Motor neuron (in vitro differentiated cells): Measurements from ENCODE around the gene TRIP13. TPM values are rescaled to one million over a fixed set of nuclear protein-coding genes. Genes with fewer than 3 reads are reported as not detected.

Experiments used
- ATAC-seq, 8 experiments: fragments of 200-7000 bp; cut with Tn5 transposase; replicated peaks in 6 of 8; 2 replicates each; pipeline ENCODE4 v1.8.0; 2021; ENCODE audit warnings: mild to moderate bottlenecking in 8 of 8, moderate library complexity in 8 of 8
- H3K27ac ChIP-seq, 2 donors: fragments of 250-450 bp; sonication (Bioruptor Pico); 2 replicates each; pipeline ENCODE4 v1.9.0; 2021; ENCODE audit warnings: antibody characterized with exemption in 2 of 2, mild to moderate bottlenecking in 2 of 2, moderate library complexity in 1 of 2
- H3K4me1 ChIP-seq, 2 donors: fragments of 250-450 bp; sonication (Bioruptor Pico); replicated peaks in 1 of 2; 2 replicates each; pipeline ENCODE4 v1.6.1; 2021; ENCODE audit warnings: antibody characterized with exemption in 2 of 2, mild to moderate bottlenecking in 2 of 2, moderate library complexity in 1 of 2
- H3K4me3 ChIP-seq, 5 donors: fragments of 250-450 bp; sonication (Bioruptor Pico); 2 replicates each; pipeline ENCODE4 v1.9.0; 2021; ENCODE audit warnings: antibody characterized with exemption in 5 of 5, mild to moderate bottlenecking in 5 of 5, moderate library complexity in 4 of 5
- WGBS, 10 experiments: fragments of 450-650 bp; shearing (Covaris generic); methylation state at CpG; one replicate each; pipeline ENCODE4 v1.0.0; 2022; 5-methylcytosine and 5-hydroxymethylcytosine counted together
- in situ Hi-C, 9 experiments: fragments of 400-800 bp; cut with MboI; loops; one replicate each; pipeline ENCODE4 v1.15.0; 2021; ENCODE audit warnings: low sequenced_read_pairs in 9 of 9, low pct_unique_long_range_greater_than_20kb in 2 of 9; ENCODE audit not compliant: unreplicated experiment in 9 of 9
- total RNA-seq, 8 experiments: library from RNA; unstranded; fragments of 300-600 nt; gene quantifications; 2 replicates each; pipeline versions ENCODE4 v1.2.3 to v1.2.4, GENCODE V29; 2022

TRIP13 gene
- total RNA-seq, 8 experiments from 2014 or later = 0.51 to 24.0 (median 2.1) TPM

DNA sequence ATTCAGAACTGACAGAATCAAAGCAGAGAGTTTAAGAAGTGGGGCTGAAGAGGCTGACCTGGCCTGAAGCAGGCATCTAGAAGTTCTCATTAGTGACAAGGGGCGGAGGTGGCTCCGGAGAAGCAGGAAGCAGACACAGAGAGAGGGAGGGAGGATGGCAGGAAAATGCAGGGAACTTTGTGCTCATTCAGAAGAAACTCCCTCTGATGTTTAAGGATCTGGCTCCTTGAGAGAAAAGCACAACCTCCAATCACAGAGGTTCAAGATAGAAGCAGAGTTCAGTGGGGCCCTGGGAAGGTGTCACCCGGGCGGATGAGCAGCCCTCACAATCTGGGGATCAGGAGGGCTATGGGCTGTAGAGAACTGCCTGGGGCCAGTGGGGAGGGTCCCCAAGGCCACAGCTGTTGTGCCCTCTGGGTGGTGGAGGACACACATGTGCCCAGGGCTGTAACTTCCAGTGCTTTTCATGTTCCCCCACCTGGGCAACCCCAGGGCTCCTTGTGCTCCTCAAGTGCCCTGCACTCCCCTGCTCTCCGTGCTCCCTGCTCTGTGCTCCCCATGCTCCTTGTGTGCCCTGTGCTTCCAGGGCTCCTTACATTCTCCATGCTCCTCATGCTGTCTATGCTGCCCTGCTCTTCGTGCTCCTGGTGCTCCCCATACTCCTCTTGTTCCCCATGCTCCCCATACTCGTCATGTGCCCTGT lies 51.4 kb downstream of the TRIP13 start:
- Histone ChIP-seq H3K27ac (no peak overlapping the region), H3K4me1 (peaks cover 35 to 40% of the 10 kb centered on the region in 2 donors), H3K4me3 (no peak overlapping the region)
- in situ Hi-C loops = loop anchor here in 7 of 9 experiments (10.0 to 25.0 kb wide), 3 partner anchors 193 to 711 kb away; no protein-coding TSS in a partner anchor
- 18 to 90% (median 48%) methylated on average over 2 to 7 of the region's 7 CpGs; no CpG with 5 or more reads in 1 of the 10 experiments for WGBS, 10 experiments
- peak in 1 of 8 experiments; percentile 34 for ATAC-seq

- in situ Hi-C loops = loop anchor here in 7 of 9 experiments (10.0 to 25.0 kb wide), 3 partner anchors 193 to 710 kb away; no protein-coding TSS in a partner anchor
- 49 to 94% (median 82%) methylated on average over 2 to 6 of the region's 6 CpGs; no CpG with 5 or more reads in 1 of the 10 experiments for WGBS, 10 experiments
Measured at GRCh38 chr5:944621-944927, 51.9 kb downstream of the TRIP13 start.

GRCh38 chr5:944992-945685 lies 52.5 kb downstream of the TRIP13 start:
- H3K4me3 ChIP-seq = no peak overlapping the region
- in situ Hi-C loops = loop anchor here in 7 of 9 experiments (10.0 to 25.0 kb wide), 3 partner anchors 192 to 710 kb away; no protein-coding TSS in a partner anchor
- 32 to 92% (median 69%) methylated on average over 2 to 10 of the region's 12 CpGs; no CpG with 5 or more reads in 1 of the 10 experiments for WGBS, 10 experiments
- peaks cover 40 to 48% of the 10 kb centered on the region in 2 donors for H3K4me1 ChIP-seq
- peak overlapping the region in 1 of 2 donors; percentile 44 for H3K27ac ChIP-seq
- ATAC-seq = no peak

More at GRCh38 chr5:944621-944927, 51.9 kb downstream of the TRIP13 start:
- ATAC-seq = no peak
- Histone ChIP-seq H3K27ac (no peak overlapping the region), H3K4me3 (no peak overlapping the region), H3K4me1 (peaks cover 37 to 43% of the 10 kb centered on the region in 2 donors)

- peaks cover 40 to 48% of the 10 kb centered on the region in 2 donors for H3K4me1 ChIP-seq
- H3K4me3 ChIP-seq = no peak overlapping the region
- in situ Hi-C loops = loop anchor here in 7 of 9 experiments (10.0 to 25.0 kb wide), 3 partner anchors 191 to 709 kb away; no protein-coding TSS in a partner anchor
- peak overlapping the region; percentile 29 to 44 for H3K27ac ChIP-seq
- peak; percentile 53 to 94 (median 89) for ATAC-seq
- WGBS, 10 experiments = 0 to 90% (median 5%) methylated on average over 4 to 7 of the region's 24 CpGs; no CpG with 5 or more reads in 3 of the 10 experiments
Measured at GRCh38 chr5:945691-946551, 53.2 kb downstream of the TRIP13 start.

GRCh38 chr5:946720-947625 lies 54.3 kb downstream of the TRIP13 start:
- Histone ChIP-seq H3K4me1 (peaks cover 40 to 48% of the 10 kb centered on the region in 2 donors), H3K27ac (peak overlapping the region; percentile 29 to 44), H3K4me3 (no peak overlapping the region)
- ATAC-seq = no peak
- in situ Hi-C loops = loop anchor here in 7 of 9 experiments (10.0 to 25.0 kb wide), 3 partner anchors 190 to 708 kb away; no protein-coding TSS in a partner anchor
- 14 to 94% (median 60%) methylated on average over 1 to 14 of the region's 30 CpGs; no CpG with 5 or more reads in 1 of the 10 experiments for WGBS, 10 experiments

GRCh38 chr5:947626-948471 lies 55.2 kb downstream of the TRIP13 start:
- 0 to 88% (median 60%) methylated on average over 1 to 6 of the region's 19 CpGs; no CpG with 5 or more reads in 3 of the 10 experiments for WGBS, 10 experiments
- in situ Hi-C loops = loop anchor here in 7 of 9 experiments (10.0 to 25.0 kb wide), 3 partner anchors 189 to 707 kb away; no protein-coding TSS in a partner anchor
- peak in 1 of 8 experiments; percentile 8 for ATAC-seq
- no peak overlapping the region for H3K27ac ChIP-seq
- peaks cover 40 to 48% of the 10 kb centered on the region in 2 donors for H3K4me1 ChIP-seq
- H3K4me3 ChIP-seq = no peak overlapping the region

- in situ Hi-C loops = loop anchor here in 7 of 9 experiments (10.0 to 25.0 kb wide), 3 partner anchors 189 to 706 kb away; no protein-coding TSS in a partner anchor
- H3K4me1 ChIP-seq = peaks cover 40 to 48% of the 10 kb centered on the region in 2 donors
- peak in 1 of 8 experiments; percentile 15 for ATAC-seq
- H3K4me3 ChIP-seq = no peak overlapping the region
- H3K27ac ChIP-seq = no peak overlapping the region
- WGBS, 10 experiments = 72 to 93% (median 92%) methylated on average over 4 to 6 of the region's 19 CpGs; no CpG with 5 or more reads in 5 of the 10 experiments
Measured at GRCh38 chr5:948472-949274, 56.0 kb downstream of the TRIP13 start.

GRCh38 chr5:949275-949543 lies 56.5 kb downstream of the TRIP13 start:
- no peak for ATAC-seq
- Histone ChIP-seq H3K4me3 (no peak overlapping the region), H3K27ac (no peak overlapping the region), H3K4me1 (peaks cover 40 to 48% of the 10 kb centered on the region in 2 donors)
- WGBS, 10 experiments = 42 to 100% (median 80%) methylated on average over 1 to 5 of the region's 5 CpGs; no CpG with 5 or more reads in 1 of the 10 experiments
- in situ Hi-C loops = loop anchor here in 7 of 9 experiments (10.0 to 25.0 kb wide), 3 partner anchors 188 to 706 kb away; no protein-coding TSS in a partner anchor

DNA sequence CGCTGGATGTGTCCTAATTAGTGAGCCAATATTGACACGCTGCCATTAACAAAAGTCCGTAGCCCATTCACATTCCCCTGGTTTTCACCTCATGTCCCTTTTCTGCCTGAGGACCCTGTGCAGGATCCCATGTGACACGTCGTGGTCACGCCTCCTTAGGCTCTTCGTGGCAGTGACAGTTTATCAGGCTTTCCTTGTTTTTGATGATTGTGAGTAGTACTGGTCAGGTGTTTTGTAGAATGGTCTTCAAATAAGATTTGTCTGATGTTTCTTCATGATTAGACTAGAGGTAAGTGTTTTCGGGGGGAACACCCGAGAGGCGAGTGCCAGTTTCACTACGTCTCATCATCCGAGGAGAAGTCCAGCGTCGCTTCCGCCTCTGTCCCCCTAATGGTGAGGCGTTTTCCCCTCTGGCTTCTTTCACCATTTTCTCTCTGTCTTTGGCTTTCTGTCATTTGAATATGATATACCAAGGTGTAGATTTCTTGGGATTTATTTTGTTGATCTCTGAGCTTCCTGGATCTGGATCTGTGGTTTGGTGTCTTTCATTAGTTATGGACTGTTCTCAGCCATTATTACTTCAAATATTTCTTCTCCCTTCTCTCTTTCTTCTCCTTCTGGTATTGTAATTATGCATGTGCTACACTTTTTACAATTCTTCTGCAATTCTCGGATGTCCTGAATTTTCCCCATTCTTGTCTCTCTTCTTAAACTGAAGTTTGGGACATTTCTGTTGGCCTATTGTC lies 57.3 kb downstream of the TRIP13 start:
- ATAC-seq = no peak
- no peak overlapping the region for H3K4me3 ChIP-seq
- peaks cover 40 to 48% of the 10 kb centered on the region in 2 donors for H3K4me1 ChIP-seq
- H3K27ac ChIP-seq = no peak overlapping the region
- 67 to 95% (median 88%) methylated on average over 4 to 17 of the region's 17 CpGs; no CpG with 5 or more reads in 1 of the 10 experiments for WGBS, 10 experiments
- in situ Hi-C loops = loop anchor here in 7 of 9 experiments (10.0 to 25.0 kb wide), 3 partner anchors 187 to 705 kb away; no protein-coding TSS in a partner anchor
